B cell (primary cell): ENCODE measurements around the gene RHCE. TPM values are rescaled to one million over a fixed set of nuclear protein-coding genes. Genes with fewer than 3 reads are reported as not detected.
"Not testable (repeated sequence)": the region's sequence is repeated elsewhere in the genome, so short reads cannot be mapped to it uniquely, and the experiment has no call there.

Source experiments
- ATAC-seq: fragments of 200-7000 bp; cut with Tn5 transposase; one replicate; pipeline ENCODE4 v1.10.0; 2021; ENCODE audit warnings: low read depth, mild to moderate bottlenecking, moderate number of reproducible peaks, moderate library complexity
- CTCF ChIA-PET: fragments of 350-600 bp; sonication (Branson Sonifier 250); formaldehyde crosslinking; loops from one replicate; lab custom pipeline; 2021; ENCODE audit warnings: antibody characterized with exemption, inconsistent platforms; lab: Charles Lee
- POLR2A ChIA-PET: fragments of 350-600 bp; sonication (Branson Sonifier 250); formaldehyde crosslinking; loops from one replicate; lab custom pipeline; 2021; ENCODE audit warnings: antibody characterized with exemption; lab: Charles Lee
- DNase-seq: peaks from one replicate; pipeline ENCODE4 v3.0.0; 2013
- H2AFZ ChIP-seq: 2 replicates; pipeline ENCODE4 v1.6.1; 2012; ENCODE audit warnings: mild to moderate bottlenecking, low read depth, low read length; ENCODE audit not compliant: insufficient read depth, poor library complexity, severe bottlenecking
- H3K27ac ChIP-seq, 2 donors: 1 replicate in 1 of 2; 2 replicates in 1 of 2; pipeline ENCODE4 v1.5.1; 2012 to 2013; ENCODE audit warnings: low read length in 2 of 2, mild to moderate bottlenecking in 2 of 2, moderate library complexity in 1 of 2
- H3K27me3 ChIP-seq, 4 experiments: fragments of 200-600 bp in 1 of 4; sonication (generic) in 1 of 4; replicated peaks in 1 of 4; 1 replicate in 2 of 4; 2 replicates in 2 of 4; pipeline versions ENCODE4 v1.6.1 to v1.7.0; 2013 to 2016; ENCODE audit warnings: low read length in 3 of 4, mild to moderate bottlenecking in 2 of 4, mixed read lengths in 1 of 4, moderate library complexity in 1 of 4; ENCODE audit not compliant: insufficient read depth in 4 of 4, control insufficient read depth in 3 of 4; ENCODE audit errors: control extremely low read depth in 1 of 4
- H3K36me3 ChIP-seq, 2 experiments: replicated peaks in 1 of 2; 1 replicate in 1 of 2; 2 replicates in 1 of 2; pipeline versions ENCODE4 v1.6.1 to v1.7.1; 2013; ENCODE audit warnings: low read length in 1 of 2; ENCODE audit not compliant: insufficient read depth in 2 of 2, control insufficient read depth in 1 of 2; ENCODE audit errors: control extremely low read depth in 1 of 2, extremely low read depth in 1 of 2
- H3K4me1 ChIP-seq, 2 donors: fragments of 200-600 bp in 1 of 2; sonication (generic) in 1 of 2; 1 replicate in 1 of 2; 2 replicates in 1 of 2; pipeline versions ENCODE4 v1.5.1 to v1.6.1; 2013 to 2017; ENCODE audit warnings: low read length in 2 of 2; ENCODE audit not compliant: control insufficient read depth in 2 of 2, insufficient read depth in 2 of 2
- H3K4me2 ChIP-seq: replicated peaks from 2 replicates; pipeline ENCODE3; 2012; ENCODE audit warnings: mild to moderate bottlenecking, low read depth, low read length; ENCODE audit not compliant: poor library complexity, severe bottlenecking
- H3K4me3 ChIP-seq, 5 experiments: fragments of 200-600 bp in 1 of 5; sonication (generic) in 1 of 5; 1 replicate in 3 of 5; 2 replicates in 2 of 5; pipeline versions ENCODE4 v1.5.1 to v1.7.0; 2011 to 2016; ENCODE audit warnings: low read length in 4 of 5, mild to moderate bottlenecking in 4 of 5, low read depth in 2 of 5, control low read depth in 1 of 5, moderate library complexity in 1 of 5; ENCODE audit not compliant: insufficient read depth in 1 of 5; ENCODE audit errors: control extremely low read depth in 1 of 5, extremely low read depth in 1 of 5
- H3K79me2 ChIP-seq: fragments of 200-600 bp; sonication (generic); one replicate; pipeline ENCODE4 v1.6.0; 2016; ENCODE audit warnings: low read length; ENCODE audit not compliant: control insufficient read depth, insufficient read depth
- H3K9ac ChIP-seq: fragments of 200-600 bp; sonication (generic); 2 replicates; pipeline ENCODE4 v1.6.1; 2017; ENCODE audit warnings: mild to moderate bottlenecking, low read length, moderate library complexity
- H3K9me3 ChIP-seq, 3 donors: one replicate each; pipeline versions ENCODE4 v1.6.1 to v1.7.1; 2013; ENCODE audit warnings: low read length in 2 of 3; ENCODE audit not compliant: control insufficient read depth in 2 of 3, insufficient read depth in 1 of 3; ENCODE audit errors: control extremely low read depth in 1 of 3
- H4K20me1 ChIP-seq: 2 replicates; pipeline ENCODE4 v1.6.0; 2012; ENCODE audit warnings: mild to moderate bottlenecking, low read length; ENCODE audit not compliant: insufficient read depth, control insufficient read depth, poor library complexity, severe bottlenecking
- H3K27ac Mint-ChIP-seq: one replicate; pipeline ENCODE4 v1.8.0; 2021; ENCODE audit warnings: mixed read lengths
- H3K27me3 Mint-ChIP-seq: one replicate; pipeline ENCODE4 v1.8.0; 2021; ENCODE audit warnings: mixed read lengths
- H3K4me1 Mint-ChIP-seq: one replicate; pipeline ENCODE4 v1.8.0; 2021; ENCODE audit warnings: mixed read lengths
- H3K4me3 Mint-ChIP-seq: one replicate; pipeline ENCODE4 v1.8.0; 2021; ENCODE audit warnings: mixed read lengths
- H3K9me3 Mint-ChIP-seq: one replicate; pipeline ENCODE4 v1.8.0; 2022; ENCODE audit warnings: mixed read lengths; ENCODE audit not compliant: insufficient read depth
- CTCF ChIP-seq: fragments of 200-600 bp; IDR thresholded peaks from one replicate; pipeline ENCODE4 v1.8.0; 2022; ENCODE audit warnings: antibody characterized with exemption, mild to moderate bottlenecking
- WGBS: methylation state at CpG from one replicate; pipeline ENCODE4 v1.1.5; 2013; ENCODE audit warnings: missing lambda C conversion rate; ENCODE audit not compliant: insufficient coverage; 5-methylcytosine and 5-hydroxymethylcytosine counted together
- intact Hi-C: fragments of 100-400 bp; cut with micrococcal nuclease; formaldehyde crosslinking; loops from one replicate; pipeline ENCODE4 v1.10.0; 2022
- polyA plus RNA-seq: library from polyadenylated mRNA; depleted of rRNA; stranded (reverse); fragments of >200 nt; gene quantifications from 2 replicates; pipeline ENCODE4 v1.2.3, GENCODE V29; 2012
- total RNA-seq, 2 donors: library from RNA; stranded (reverse); fragments of 120-200 nt in 1 of 2; gene quantifications; 1 replicate in 1 of 2; 2 replicates in 1 of 2; pipeline versions ENCODE4 v1.2.3 to v1.2.4, GENCODE V29; 2013 to 2022

RHCE gene
- total and polyA plus RNA-seq, 2 donors (not counting 1 experiment from before 2014, with no cell fraction given): 0.28 TPM; not detected in 1

- Mint-ChIP-seq H3K27me3 (peaks cover 19% of the 10 kb centered on the region), H3K27ac (peak overlapping the region; percentile 26)
- H3K4me1 ChIP-seq, H2AFZ ChIP-seq, H3K9ac ChIP-seq, H3K27ac ChIP-seq, H3K9me3 ChIP-seq, H3K4me1 Mint-ChIP-seq, DNase-seq, H4K20me1 ChIP-seq, H3K36me3 ChIP-seq, H3K4me3 ChIP-seq, H3K9me3 Mint-ChIP-seq, H3K79me2 ChIP-seq, POLR2A ChIA-PET, H3K27me3 ChIP-seq, H3K4me2 ChIP-seq, H3K4me3 Mint-ChIP-seq: not testable (repeated sequence)
- TF ChIP-seq CTCF: peak; percentile 46
- peak; percentile 57 for ATAC-seq
- intact Hi-C loops: loop anchor here (5.0 kb wide), 1 partner anchor 409 kb away; no protein-coding TSS in a partner anchor
- CTCF ChIA-PET: interaction anchor here (0.7 kb wide), 1 partner anchor 493 kb away, joined by 3 read pairs; no protein-coding TSS in a partner anchor
- no CpG with 5 or more reads among the region's 8 CpGs for WGBS
These were observed 17.4 kb downstream of the RHCE start for GRCh38 chr1:25402947-25403803.

GRCh38 chr1:25398079-25398478 lies 22.5 kb downstream of the RHCE start:
- no CpG with 5 or more reads among the region's 2 CpGs for WGBS
- H3K9me3 ChIP-seq, H3K9ac ChIP-seq, intact Hi-C loops, H3K27ac ChIP-seq, POLR2A ChIA-PET, H3K79me2 ChIP-seq, H2AFZ ChIP-seq, H4K20me1 ChIP-seq, CTCF ChIA-PET, H3K27me3 ChIP-seq, H3K4me2 ChIP-seq, DNase-seq, H3K36me3 ChIP-seq, H3K9me3 Mint-ChIP-seq, H3K4me1 ChIP-seq, H3K27ac Mint-ChIP-seq, H3K4me3 Mint-ChIP-seq, H3K4me1 Mint-ChIP-seq, H3K4me3 ChIP-seq: not testable (repeated sequence)
- peaks cover 19% of the 10 kb centered on the region for H3K27me3 Mint-ChIP-seq
- peak; percentile 43 for ATAC-seq

- H3K4me3 ChIP-seq, H3K4me2 ChIP-seq, H2AFZ ChIP-seq, H3K9me3 Mint-ChIP-seq, H3K9ac ChIP-seq, H3K27me3 ChIP-seq, H3K4me1 ChIP-seq, H3K27ac ChIP-seq, H4K20me1 ChIP-seq, H3K4me3 Mint-ChIP-seq, H3K36me3 ChIP-seq, intact Hi-C loops, DNase-seq, ATAC-seq, H3K27ac Mint-ChIP-seq, H3K4me1 Mint-ChIP-seq, POLR2A ChIA-PET, H3K9me3 ChIP-seq, H3K79me2 ChIP-seq: not testable (repeated sequence)
- CTCF ChIA-PET: interaction anchor here (0.6 kb wide), 1 partner anchor 33 kb away, joined by 3 read pairs; no protein-coding TSS in a partner anchor
- H3K27me3 Mint-ChIP-seq: peaks cover 15% of the 10 kb centered on the region
- 89% methylated on average over 1 of the region's 10 CpGs for WGBS
These were observed 23.1 kb downstream of the RHCE start for GRCh38 chr1:25397549-25397948.
